GM12891 (cell line): Measurements from ENCODE around the gene TTC39C.
A peak's percentile ranks its signal among the peaks of the same experiment; 100 is the strongest.

Experiments used
- DNase-seq: peaks from one replicate; pipeline ENCODE4 v3.0.0; 2011; ENCODE audit warnings: low spot score; ENCODE audit not compliant: insufficient read length
- FAIRE-seq: peaks from 2 replicates; lab custom pipeline; 2011; peaks lifted over from hg19 to GRCh38; lab: Jason Lieb, UNC
- PAX5 ChIP-seq: IDR thresholded peaks from 2 replicates; pipeline ENCODE4 v1.6.1; 2011; ENCODE audit warnings: low read length, moderate library complexity, mild to moderate bottlenecking; ENCODE audit not compliant: insufficient read depth, severe bottlenecking
- POLR2A ChIP-seq: IDR thresholded peaks from 2 replicates; pipeline ENCODE4 v1.6.1; 2011; ENCODE audit warnings: low read depth, low read length, control low read depth
- POLR2AphosphoS5 ChIP-seq: IDR thresholded peaks from 2 replicates; pipeline ENCODE4 v1.6.1; 2011; ENCODE audit warnings: low read depth, low read length, control low read depth
- POU2F2 ChIP-seq: IDR thresholded peaks from 2 replicates; pipeline ENCODE4 v1.6.1; 2011; ENCODE audit warnings: low read depth, mild to moderate bottlenecking, control low read depth, low read length, moderate library complexity
- SPI1 ChIP-seq: IDR thresholded peaks from 2 replicates; pipeline ENCODE4 v1.6.1; 2011; ENCODE audit warnings: low read depth, low read length, control low read depth
- TAF1 ChIP-seq: IDR thresholded peaks from 2 replicates; pipeline ENCODE4 v1.6.1; 2011; ENCODE audit warnings: low read depth, low read length, control low read depth

The TTC39C gene

GRCh38 chr18:23992089-23992940, 22.2 kb upstream of the TTC39C start:
- peak; percentile 33; the same call in 1 of the 2 replicates for TF ChIP-seq TAF1
- TF ChIP-seq POU2F2: no peak
- TF ChIP-seq SPI1: no peak
- peak; percentile 52; the same call in 1 of the 2 replicates for TF ChIP-seq POLR2AphosphoS5
- TF ChIP-seq POLR2A: no peak
- FAIRE-seq (peak; percentile 87), DNase-seq (no peak)

DNA sequence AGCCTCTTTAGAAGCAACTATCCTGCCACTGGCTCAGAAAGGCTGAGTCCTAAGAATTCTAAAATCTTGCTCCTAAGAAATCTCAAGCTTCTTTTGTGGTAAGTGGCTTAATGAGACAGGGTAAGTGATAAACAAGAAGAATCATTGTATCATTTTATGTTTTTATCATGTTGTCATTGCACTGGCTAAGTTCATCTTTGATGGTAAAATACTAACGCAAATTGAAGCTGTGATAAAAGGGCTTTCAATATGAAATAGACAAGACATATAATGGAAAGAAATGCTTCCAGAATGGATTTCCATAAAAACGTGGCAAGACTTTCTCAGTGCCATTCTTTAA, 21.6 kb upstream of the TTC39C start:
- no peak; the same call in 1 of the 2 replicates for TF ChIP-seq POLR2A
- TF ChIP-seq SPI1: no peak
- TF ChIP-seq POU2F2: no peak
- TF ChIP-seq TAF1: no peak
- TF ChIP-seq PAX5: no peak
- TF ChIP-seq POLR2AphosphoS5: no peak
- FAIRE-seq (peak; percentile 5), DNase-seq (no peak)

GRCh38 chr18:23994361-23994902, 20.1 kb upstream of the TTC39C start:
- FAIRE-seq (peak; percentile 86), DNase-seq (no peak)
- TF ChIP-seq POLR2A (peak; percentile 90), POU2F2 (peak; percentile 77), POLR2AphosphoS5 (peak; percentile 91), PAX5 (peak; percentile 69), TAF1 (peak; percentile 81), SPI1 (no peak)

DNA sequence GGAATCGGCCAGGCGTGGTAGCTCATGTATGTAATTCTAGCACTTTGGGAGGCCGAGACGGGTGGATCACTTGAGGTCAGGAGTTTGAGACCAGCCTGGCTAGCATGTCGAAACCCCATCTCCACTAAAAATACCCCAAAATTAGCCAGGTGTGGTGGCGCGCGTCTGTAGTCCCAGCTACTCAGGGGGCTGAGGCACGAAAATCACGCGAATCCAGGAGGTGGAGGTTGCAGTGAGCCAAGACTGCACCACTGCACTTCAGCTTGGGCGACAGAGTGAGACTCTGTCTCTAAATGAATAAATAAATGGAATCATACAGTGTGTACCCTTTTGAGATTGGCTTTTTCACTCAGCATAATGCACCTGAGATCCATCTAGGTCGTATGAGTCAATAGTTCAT, 19.4 kb upstream of the TTC39C start:
- DNase-seq (no peak), FAIRE-seq (no peak)
- TF ChIP-seq SPI1: no peak
- peak; percentile 69 for TF ChIP-seq PAX5
- no peak for TF ChIP-seq POLR2AphosphoS5
- TF ChIP-seq TAF1: no peak
- peak; percentile 52; the same call in 1 of the 2 replicates for TF ChIP-seq POU2F2

DNA sequence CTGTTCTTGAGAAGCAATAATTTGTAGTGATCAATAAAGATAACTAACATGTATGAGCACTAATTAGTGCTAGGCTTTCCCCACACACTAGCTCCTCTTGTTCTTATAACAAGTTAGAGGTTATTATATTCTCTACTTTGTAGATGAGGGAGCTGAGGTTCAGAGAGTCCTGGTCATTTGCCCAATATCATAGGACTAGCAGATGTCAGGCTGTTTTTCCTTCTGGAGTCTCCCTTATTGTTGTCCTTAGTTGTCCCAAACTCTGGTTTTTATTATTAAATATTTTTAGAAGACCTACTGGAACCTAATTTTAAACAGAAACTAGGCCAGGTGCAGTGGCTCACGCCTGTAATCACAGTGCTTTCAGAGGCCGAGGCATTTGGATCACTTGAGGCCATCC, 16.5 kb upstream of the TTC39C start:
- no peak for TF ChIP-seq SPI1
- TF ChIP-seq POLR2AphosphoS5: no peak
- TF ChIP-seq POU2F2: no peak
- no peak for TF ChIP-seq PAX5
- TF ChIP-seq POLR2A: no peak
- no peak for TF ChIP-seq TAF1
- DNase-seq: no peak
- FAIRE-seq: no peak

DNA sequence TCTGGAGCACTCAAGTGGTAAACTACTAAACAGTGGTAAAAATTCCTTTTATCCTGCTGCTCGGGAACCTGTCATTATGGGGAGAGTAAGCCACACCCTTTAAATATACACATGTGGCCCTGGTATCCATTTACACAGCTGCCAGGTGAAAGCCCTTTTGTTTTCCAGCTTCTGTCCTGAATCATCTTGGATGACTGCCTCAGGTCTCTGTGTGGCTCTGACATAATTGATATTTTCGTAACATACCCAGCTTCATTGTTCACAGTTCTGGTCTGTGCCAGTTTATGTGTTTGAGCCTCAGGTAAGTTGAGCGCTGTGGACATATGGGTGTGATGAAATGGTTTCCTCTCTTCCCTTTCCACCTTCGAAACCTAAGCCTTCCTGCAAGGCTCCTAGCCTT, 15.7 kb upstream of the TTC39C start:
- DNase-seq: no peak
- no peak for TF ChIP-seq POU2F2
- no peak for TF ChIP-seq POLR2A
- no peak for TF ChIP-seq SPI1
- no peak for TF ChIP-seq PAX5
- TF ChIP-seq TAF1: no peak
- no peak for TF ChIP-seq POLR2AphosphoS5
- no peak for FAIRE-seq

GRCh38 chr18:24000613-24001490, 13.7 kb upstream of the TTC39C start:
- DNase-seq: no peak
- peak; percentile 38 for FAIRE-seq
- no peak for TF ChIP-seq PAX5
- TF ChIP-seq SPI1: no peak
- TF ChIP-seq POU2F2: no peak
- TF ChIP-seq TAF1: no peak
- TF ChIP-seq POLR2A: no peak
- TF ChIP-seq POLR2AphosphoS5: no peak

- FAIRE-seq (peak; percentile 54), DNase-seq (no peak)
- TF ChIP-seq POLR2AphosphoS5 (no peak), POU2F2 (no peak), SPI1 (no peak), PAX5 (no peak), TAF1 (no peak), POLR2A (no peak)
Observed at GRCh38 chr18:24002479-24002878, 12.1 kb upstream of the TTC39C start.

DNA sequence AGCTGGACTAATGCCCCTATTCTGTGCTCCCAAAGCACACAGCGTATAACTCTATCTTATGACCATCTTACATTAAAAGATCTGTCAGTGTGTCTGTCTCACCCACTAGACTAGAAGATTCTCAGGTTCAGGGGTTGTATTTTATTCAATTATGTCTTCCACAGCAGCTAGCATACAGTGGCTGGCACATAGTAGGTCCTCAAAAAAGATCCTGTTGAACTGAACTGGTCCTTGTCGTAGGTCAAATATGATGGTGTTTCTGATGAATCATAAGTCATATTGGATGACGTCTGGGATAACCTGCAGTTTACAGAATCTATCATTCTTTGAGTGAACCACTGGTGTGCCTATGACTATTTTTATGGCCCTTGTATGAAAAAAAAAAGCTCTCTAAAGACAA, 11.3 kb upstream of the TTC39C start:
- no peak for TF ChIP-seq POLR2A
- TF ChIP-seq POLR2AphosphoS5: no peak
- TF ChIP-seq PAX5: no peak
- TF ChIP-seq TAF1: no peak
- no peak for TF ChIP-seq SPI1
- TF ChIP-seq POU2F2: no peak

More for the DNA sequence above, 11.3 kb upstream of the TTC39C start:
- DNase-seq (no peak), FAIRE-seq (no peak)
